Right lobe of liver (tissue), 4 donors: Measurements from ENCODE around the gene SLC25A12.

Source experiments
- CTCF ChIP-seq, 4 donors: fragments of 200-600 bp in 3 of 4; fragments of 450-650 bp in 1 of 4; IDR thresholded peaks; one replicate each; pipeline versions ENCODE4 v1.5.1 to v1.8.0; 2016 to 2022; ENCODE audit warnings: antibody characterized with exemption in 4 of 4, mild to moderate bottlenecking in 2 of 4
- POLR2A ChIP-seq: fragments of 450-650 bp; IDR thresholded peaks from one replicate; pipeline ENCODE4 v1.6.1; 2017; ENCODE audit warnings: antibody characterized with exemption, mild to moderate bottlenecking
- donor health status: DM: no; HTN: no; CAD: no.
- donor health status: DM: no; HTN: no; CAD: no.
- donor health status: DM: no; HTN: yes; CAD: no.

GRCh38 chr2:171813126-171813525 is 80.9 kb downstream of the SLC25A12 start:
- TF ChIP-seq POLR2A (no peak), CTCF (IDR thresholded peaks at IDR 0.05) (no peak)
